SK-N-SH (cell line): Measurements from ENCODE around the gene GLTPD2.

Experiments used
- GATA2 ChIP-seq: sonication (generic); formaldehyde crosslinking; IDR thresholded peaks from 2 replicates; pipeline ENCODE4 v1.5.0; 2020; ENCODE audit warnings: mild to moderate bottlenecking, missing genetic modification reagents
- MEF2A ChIP-seq: IDR thresholded peaks from 2 replicates; pipeline ENCODE4 v1.4.0; 2012; ENCODE audit warnings: low read depth, borderline replicate concordance
- MXI1 ChIP-seq: IDR thresholded peaks from 2 replicates; pipeline ENCODE4 v1.6.1; 2012; ENCODE audit warnings: mild to moderate bottlenecking, low read depth, low read length, improper control_type of control experiment
- NFIC ChIP-seq: IDR thresholded peaks from 2 replicates; pipeline ENCODE4 v1.4.0; 2012; ENCODE audit warnings: borderline replicate concordance
- POLR2AphosphoS5 ChIP-seq: IDR thresholded peaks from 2 replicates; pipeline ENCODE4 v1.6.1; 2012; ENCODE audit warnings: low read depth, low read length
- REST ChIP-seq: IDR thresholded peaks from 2 replicates; pipeline ENCODE4 v1.6.1; 2012; ENCODE audit warnings: mild to moderate bottlenecking, low read depth, low read length, moderate library complexity
- RFX5 ChIP-seq: IDR thresholded peaks from 2 replicates; pipeline ENCODE4 v1.6.1; 2012; ENCODE audit warnings: mild to moderate bottlenecking, improper control_type of control experiment, low read length
- RXRA ChIP-seq: IDR thresholded peaks from 2 replicates; pipeline ENCODE4 v1.4.0; 2012; ENCODE audit warnings: low read depth, mild to moderate bottlenecking, borderline replicate concordance
- SIN3A ChIP-seq: IDR thresholded peaks from 2 replicates; pipeline ENCODE4 v1.6.1; 2012; ENCODE audit warnings: low read depth, mild to moderate bottlenecking, low read length, moderate library complexity, borderline replicate concordance
- SMC3 ChIP-seq: IDR thresholded peaks from 2 replicates; pipeline ENCODE4 v1.6.1; 2012; ENCODE audit warnings: low read depth, low read length, improper control_type of control experiment
- TAF1 ChIP-seq: IDR thresholded peaks from 2 replicates; pipeline ENCODE4 v1.6.1; 2012; ENCODE audit warnings: low read depth, mild to moderate bottlenecking, low read length, moderate library complexity, borderline replicate concordance
- USF1 ChIP-seq: IDR thresholded peaks from 2 replicates; pipeline ENCODE4 v1.4.0; 2012; ENCODE audit warnings: low read depth, borderline replicate concordance
- TF ChIP-seq, protein P1 (sequence below): fragments of 200-600 bp; sonication (generic); IDR thresholded peaks from 2 replicates; pipeline ENCODE4 v1.6.1; 2017; ENCODE audit warnings: antibody characterized with exemption, mild to moderate bottlenecking, moderate library complexity

DNA sequence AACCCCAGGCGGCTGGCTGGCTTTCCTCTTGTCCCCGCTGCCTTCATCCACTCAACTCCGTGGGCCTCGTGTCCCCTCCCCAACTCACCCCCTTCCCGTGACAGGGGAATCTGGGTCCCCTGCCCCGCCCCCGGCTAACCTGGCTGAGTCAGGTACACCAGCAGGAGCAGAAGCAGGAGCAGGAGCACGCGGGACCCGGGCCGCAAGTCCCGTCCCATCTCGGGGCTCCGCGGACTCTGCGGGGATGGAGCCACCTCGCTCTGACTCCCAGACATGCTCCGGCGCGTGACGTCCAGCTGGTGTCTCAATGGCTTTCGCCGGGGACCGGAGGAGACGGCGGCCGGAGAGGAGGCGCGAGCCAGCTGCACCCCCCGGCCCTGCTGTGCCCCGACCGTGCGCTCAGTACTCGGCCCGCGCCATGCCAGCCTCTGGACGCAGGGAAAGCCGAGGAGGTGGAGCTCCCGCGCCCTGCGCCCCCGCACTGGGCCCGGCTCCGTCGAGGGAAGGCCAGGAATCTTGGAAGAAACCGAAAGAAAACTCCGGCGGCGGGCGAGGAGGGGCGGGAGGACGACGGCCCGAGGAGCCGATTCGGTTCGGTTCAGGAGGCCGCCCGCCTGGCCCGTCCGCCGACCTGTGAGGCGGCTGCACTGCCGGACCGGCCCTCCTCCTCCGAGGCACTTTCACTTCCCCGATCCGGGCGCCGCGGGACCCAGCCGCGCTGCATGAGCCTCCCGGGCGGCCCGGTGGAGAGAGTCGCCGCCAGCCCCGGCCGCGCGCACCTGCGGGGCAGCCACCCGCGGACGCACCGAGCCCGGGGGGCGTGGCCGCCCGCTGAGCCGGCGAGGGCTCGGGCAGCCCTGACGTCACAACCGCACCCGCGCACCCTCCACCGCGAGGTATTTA, 49.4 kb upstream of the GLTPD2 start, which contains the start of the genes CXCL16 and ZMYND15:
- TF ChIP-seq, protein P1, sequence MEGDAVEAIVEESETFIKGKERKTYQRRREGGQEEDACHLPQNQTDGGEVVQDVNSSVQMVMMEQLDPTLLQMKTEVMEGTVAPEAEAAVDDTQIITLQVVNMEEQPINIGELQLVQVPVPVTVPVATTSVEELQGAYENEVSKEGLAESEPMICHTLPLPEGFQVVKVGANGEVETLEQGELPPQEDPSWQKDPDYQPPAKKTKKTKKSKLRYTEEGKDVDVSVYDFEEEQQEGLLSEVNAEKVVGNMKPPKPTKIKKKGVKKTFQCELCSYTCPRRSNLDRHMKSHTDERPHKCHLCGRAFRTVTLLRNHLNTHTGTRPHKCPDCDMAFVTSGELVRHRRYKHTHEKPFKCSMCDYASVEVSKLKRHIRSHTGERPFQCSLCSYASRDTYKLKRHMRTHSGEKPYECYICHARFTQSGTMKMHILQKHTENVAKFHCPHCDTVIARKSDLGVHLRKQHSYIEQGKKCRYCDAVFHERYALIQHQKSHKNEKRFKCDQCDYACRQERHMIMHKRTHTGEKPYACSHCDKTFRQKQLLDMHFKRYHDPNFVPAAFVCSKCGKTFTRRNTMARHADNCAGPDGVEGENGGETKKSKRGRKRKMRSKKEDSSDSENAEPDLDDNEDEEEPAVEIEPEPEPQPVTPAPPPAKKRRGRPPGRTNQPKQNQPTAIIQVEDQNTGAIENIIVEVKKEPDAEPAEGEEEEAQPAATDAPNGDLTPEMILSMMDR, result no peak
- TF ChIP-seq REST (no peak), USF1 (no peak), TAF1 (no peak), RXRA (no peak), NFIC (no peak), GATA2 (CRISPR knock-in tag) (no peak), RFX5 (no peak), MEF2A (no peak), SMC3 (no peak), MXI1 (no peak), SIN3A (no peak), POLR2AphosphoS5 (no peak)
